ENCODE data around the gene ANKRD39.

Gene ANKRD39

DNA sequence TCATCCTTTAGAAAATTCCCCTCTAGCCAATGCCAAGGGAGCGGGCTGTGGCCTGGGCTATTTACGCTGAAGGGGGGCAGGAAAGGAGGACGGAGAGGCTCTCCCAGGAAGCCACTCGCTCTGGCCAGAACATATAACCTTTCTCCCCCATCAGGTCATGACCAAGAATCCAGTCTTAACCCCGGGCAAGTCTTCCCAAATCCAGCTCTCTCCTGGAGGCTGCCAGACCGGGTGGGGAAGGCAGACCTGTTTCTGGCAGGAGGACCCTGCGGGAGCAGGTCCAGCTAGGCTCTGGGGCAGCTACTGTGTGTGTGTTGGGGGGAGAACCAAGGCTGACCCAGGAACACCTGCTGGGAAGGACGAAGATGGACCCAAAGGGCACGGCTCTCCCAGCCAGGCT, 25.5 kb upstream of the ANKRD39 start:
- H3K9ac ChIP-seq = no peak overlapping the region
- no peaks in the 10 kb centered on the region for H3K4me1 ChIP-seq (ENCODE audit: low read depth, poor library complexity, severe bottlenecking)
- H3K4me2 ChIP-seq = no peak overlapping the region

DNA sequence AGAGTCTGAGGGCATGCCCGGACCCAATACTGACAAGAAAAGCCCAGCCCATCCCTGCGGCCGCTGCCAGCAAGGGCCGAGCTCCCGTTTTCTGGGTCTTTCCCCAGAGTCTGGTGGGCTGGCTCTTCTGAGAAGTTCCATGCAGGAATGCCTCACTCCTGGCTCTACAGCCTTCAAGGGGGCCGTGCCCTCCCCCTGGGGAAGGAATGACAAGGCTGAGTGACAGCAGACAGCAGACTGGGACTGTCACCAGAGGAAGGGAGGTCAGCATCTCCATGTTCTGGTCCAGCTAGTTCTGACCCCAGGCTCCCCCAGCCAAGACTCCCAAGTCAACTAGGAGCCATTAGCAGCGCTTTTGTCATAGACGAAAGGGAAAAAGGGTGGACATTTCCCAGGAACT, 25.1 kb upstream of the ANKRD39 start:
- Histone ChIP-seq H3K9ac (no peak overlapping the region), H3K27ac (no peak overlapping the region), H3K4me2 (no peak overlapping the region)

More for the DNA sequence above, 25.5 kb upstream of the ANKRD39 start:
- Histone ChIP-seq H3K27me3 (ENCODE audit: insufficient read depth, low read depth) (no peaks in the 10 kb centered on the region), H4K20me1 (ENCODE audit: insufficient read depth) (no peaks in the 10 kb centered on the region), H2AFZ (ENCODE audit: low read depth) (no peak overlapping the region), H3K4me3 (IDR thresholded peaks at IDR 0.05; ENCODE audit: insufficient read depth, low read depth, low read length) (no peak overlapping the region), H3K27ac (no peak overlapping the region), H3K36me3 (ENCODE audit: insufficient read depth) (no peaks in the 10 kb centered on the region), H3K79me2 (ENCODE audit: insufficient read depth, low read depth) (no peaks in the 10 kb centered on the region)
- TF ChIP-seq, protein P1, sequence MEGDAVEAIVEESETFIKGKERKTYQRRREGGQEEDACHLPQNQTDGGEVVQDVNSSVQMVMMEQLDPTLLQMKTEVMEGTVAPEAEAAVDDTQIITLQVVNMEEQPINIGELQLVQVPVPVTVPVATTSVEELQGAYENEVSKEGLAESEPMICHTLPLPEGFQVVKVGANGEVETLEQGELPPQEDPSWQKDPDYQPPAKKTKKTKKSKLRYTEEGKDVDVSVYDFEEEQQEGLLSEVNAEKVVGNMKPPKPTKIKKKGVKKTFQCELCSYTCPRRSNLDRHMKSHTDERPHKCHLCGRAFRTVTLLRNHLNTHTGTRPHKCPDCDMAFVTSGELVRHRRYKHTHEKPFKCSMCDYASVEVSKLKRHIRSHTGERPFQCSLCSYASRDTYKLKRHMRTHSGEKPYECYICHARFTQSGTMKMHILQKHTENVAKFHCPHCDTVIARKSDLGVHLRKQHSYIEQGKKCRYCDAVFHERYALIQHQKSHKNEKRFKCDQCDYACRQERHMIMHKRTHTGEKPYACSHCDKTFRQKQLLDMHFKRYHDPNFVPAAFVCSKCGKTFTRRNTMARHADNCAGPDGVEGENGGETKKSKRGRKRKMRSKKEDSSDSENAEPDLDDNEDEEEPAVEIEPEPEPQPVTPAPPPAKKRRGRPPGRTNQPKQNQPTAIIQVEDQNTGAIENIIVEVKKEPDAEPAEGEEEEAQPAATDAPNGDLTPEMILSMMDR (conservative IDR thresholded peaks at IDR 0.05; ENCODE audit: low read depth, low read length) = no peak

DNA sequence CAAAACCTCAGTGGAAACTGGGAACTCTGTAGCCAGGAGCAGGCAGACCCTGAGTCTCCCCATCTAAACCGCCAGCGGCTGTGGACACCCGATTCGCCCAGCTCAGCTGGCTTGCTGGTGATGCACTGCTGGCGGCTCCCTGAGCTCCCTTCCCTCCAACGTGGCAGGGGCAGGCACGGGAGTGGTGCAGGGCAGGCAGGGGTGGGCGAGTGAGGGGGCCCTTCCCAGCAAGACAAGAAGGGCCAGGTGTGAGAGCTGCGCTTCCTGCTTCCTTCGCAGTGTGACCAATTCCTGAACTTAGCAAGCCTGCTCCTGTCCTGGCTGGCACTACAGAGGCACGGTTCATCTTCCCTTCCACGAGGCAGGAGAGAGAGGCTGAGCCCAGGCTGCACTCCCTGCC, 24.4 kb upstream of the ANKRD39 start:
- H3K79me2 ChIP-seq (ENCODE audit: insufficient read depth, low read depth) = no peaks in the 10 kb centered on the region
- H3K4me2 ChIP-seq = no peak overlapping the region
- TF ChIP-seq, protein P1 (conservative IDR thresholded peaks at IDR 0.05; ENCODE audit: low read depth, low read length) = no peak
- H2AFZ ChIP-seq (ENCODE audit: low read depth) = no peak overlapping the region
- no peak overlapping the region for H3K27ac ChIP-seq
- H3K4me1 ChIP-seq (ENCODE audit: low read depth, poor library complexity, severe bottlenecking) = no peaks in the 10 kb centered on the region
- H3K36me3 ChIP-seq (ENCODE audit: insufficient read depth) = no peaks in the 10 kb centered on the region
- no peaks in the 10 kb centered on the region for H4K20me1 ChIP-seq (ENCODE audit: insufficient read depth)
- H3K4me3 ChIP-seq (IDR thresholded peaks at IDR 0.05; ENCODE audit: insufficient read depth, low read depth, low read length) = no peak overlapping the region
- H3K27me3 ChIP-seq (ENCODE audit: insufficient read depth, low read depth) = no peaks in the 10 kb centered on the region
- no peak overlapping the region for H3K9ac ChIP-seq

More for the DNA sequence above, 25.1 kb upstream of the ANKRD39 start:
- Histone ChIP-seq H3K36me3 (ENCODE audit: insufficient read depth) (no peaks in the 10 kb centered on the region), H2AFZ (ENCODE audit: low read depth) (no peak overlapping the region), H3K27me3 (ENCODE audit: insufficient read depth, low read depth) (no peaks in the 10 kb centered on the region), H4K20me1 (ENCODE audit: insufficient read depth) (no peaks in the 10 kb centered on the region), H3K79me2 (ENCODE audit: insufficient read depth, low read depth) (no peaks in the 10 kb centered on the region), H3K4me1 (ENCODE audit: low read depth, poor library complexity, severe bottlenecking) (no peaks in the 10 kb centered on the region), H3K4me3 (IDR thresholded peaks at IDR 0.05; ENCODE audit: insufficient read depth, low read depth, low read length) (no peak overlapping the region)
- TF ChIP-seq, protein P1 (conservative IDR thresholded peaks at IDR 0.05; ENCODE audit: low read depth, low read length) = no peak

DNA sequence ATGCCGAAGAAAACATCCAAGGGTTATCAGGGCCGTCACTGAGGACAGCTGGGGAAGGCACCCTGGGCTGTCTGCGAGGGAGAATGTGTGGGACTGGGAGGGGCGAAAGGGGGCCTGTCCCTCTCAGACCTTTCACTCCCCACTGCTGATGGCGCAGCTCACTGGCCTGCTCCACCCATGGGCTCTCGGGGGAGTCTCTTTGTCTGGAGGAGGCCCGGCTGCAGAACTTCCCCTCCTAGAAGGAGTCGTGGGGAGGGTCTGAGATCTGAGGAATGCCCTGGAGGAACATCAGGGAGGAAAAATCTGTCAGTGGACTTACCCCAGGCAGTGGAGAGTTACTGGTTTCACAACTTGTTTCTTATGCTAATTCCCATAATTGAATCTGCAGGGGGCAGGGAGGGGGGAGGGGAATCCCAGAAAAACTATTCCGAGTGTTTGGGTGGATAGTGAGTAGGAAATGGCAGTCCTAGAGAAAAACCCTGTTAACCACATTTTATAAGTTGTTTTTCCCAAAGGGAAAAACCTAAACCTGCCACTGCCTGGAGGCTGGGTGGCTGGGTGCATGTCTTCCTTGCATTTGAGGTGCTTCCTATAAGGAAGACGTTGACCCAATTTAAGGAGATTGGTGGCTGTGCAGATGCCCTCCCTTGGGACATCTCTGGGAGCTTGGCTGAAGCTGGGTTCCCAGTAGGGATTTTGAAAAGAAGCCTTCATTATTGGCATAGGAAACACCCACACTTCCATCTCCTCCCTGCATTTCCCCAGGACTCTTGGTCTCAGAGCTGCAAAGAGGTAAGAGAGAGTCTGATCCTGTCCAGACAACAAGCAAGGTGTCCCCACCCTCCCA, 23.8 kb upstream of the ANKRD39 start:
- no peak overlapping the region for H3K4me2 ChIP-seq
- TF ChIP-seq, protein P1 (conservative IDR thresholded peaks at IDR 0.05; ENCODE audit: low read depth, low read length) = no peak
- no peaks in the 10 kb centered on the region for H3K27me3 ChIP-seq (ENCODE audit: insufficient read depth, low read depth)
- H3K79me2 ChIP-seq (ENCODE audit: insufficient read depth, low read depth) = no peaks in the 10 kb centered on the region
- H4K20me1 ChIP-seq (ENCODE audit: insufficient read depth) = no peaks in the 10 kb centered on the region
- no peak overlapping the region for H3K4me3 ChIP-seq (IDR thresholded peaks at IDR 0.05; ENCODE audit: insufficient read depth, low read depth, low read length)
- no peak overlapping the region for H2AFZ ChIP-seq (ENCODE audit: low read depth)
- H3K9ac ChIP-seq = no peak overlapping the region
- no peaks in the 10 kb centered on the region for H3K36me3 ChIP-seq (ENCODE audit: insufficient read depth)
- peaks cover 1% of the 10 kb centered on the region for H3K4me1 ChIP-seq (ENCODE audit: low read depth, poor library complexity, severe bottlenecking)
- H3K27ac ChIP-seq = no peak overlapping the region
